GM18511 (cell line): Measurements from ENCODE around the gene MYMK.

Experiments used
- ATAC-seq: cut with Tn5 transposase; IDR thresholded peaks from one replicate; pipeline ENCODE4 v1.9.1; 2021; ENCODE audit warnings: mild to moderate bottlenecking, moderate library complexity; ENCODE audit not compliant: unreplicated experiment

MYMK gene

GRCh38 chr9:133520121-133520835 lies 4.5 kb downstream of the MYMK start:
- ATAC-seq, result no peak

GRCh38 chr9:133519693-133520092 lies 5.1 kb downstream of the MYMK start:
- ATAC-seq, result no peak

DNA sequence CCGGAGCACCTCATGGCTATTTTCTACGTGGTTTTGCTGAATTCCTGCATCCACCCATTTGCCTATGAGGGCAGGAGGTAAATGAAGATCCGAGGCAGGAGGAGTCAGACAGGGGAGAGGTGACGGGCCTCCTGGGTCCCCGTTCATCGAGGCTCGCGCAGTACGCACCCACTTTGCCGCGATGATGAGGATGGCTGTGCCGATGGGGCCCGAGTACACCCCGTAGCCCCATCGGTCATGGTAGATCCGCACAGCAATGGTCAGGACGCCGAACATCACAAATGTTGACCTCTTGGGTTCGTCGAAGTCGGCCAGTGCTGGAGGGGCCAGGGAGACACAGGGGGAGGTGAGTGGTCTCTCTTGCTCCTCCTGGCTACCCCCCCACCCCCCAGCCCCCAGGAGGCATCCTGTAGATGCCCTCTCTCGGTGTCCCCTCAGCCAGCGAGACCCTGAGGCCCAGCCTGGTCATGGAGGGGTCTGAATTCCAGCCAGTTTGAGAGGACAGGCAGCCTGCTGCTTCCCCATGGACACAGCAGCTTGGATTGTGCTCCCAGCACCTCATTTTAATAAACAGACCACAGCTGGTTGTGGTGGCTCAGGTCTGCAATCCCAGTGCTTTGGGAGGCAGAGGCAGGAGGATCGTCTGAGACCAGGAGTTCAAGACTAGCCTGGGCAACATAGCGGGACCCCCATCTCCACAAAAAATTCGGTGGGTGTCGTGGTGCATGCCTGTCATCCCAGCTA lies 5.9 kb downstream of the MYMK start:
- no peak for ATAC-seq

GRCh38 chr9:133518200-133518599 lies 6.6 kb downstream of the MYMK start:
- no peak for ATAC-seq

DNA sequence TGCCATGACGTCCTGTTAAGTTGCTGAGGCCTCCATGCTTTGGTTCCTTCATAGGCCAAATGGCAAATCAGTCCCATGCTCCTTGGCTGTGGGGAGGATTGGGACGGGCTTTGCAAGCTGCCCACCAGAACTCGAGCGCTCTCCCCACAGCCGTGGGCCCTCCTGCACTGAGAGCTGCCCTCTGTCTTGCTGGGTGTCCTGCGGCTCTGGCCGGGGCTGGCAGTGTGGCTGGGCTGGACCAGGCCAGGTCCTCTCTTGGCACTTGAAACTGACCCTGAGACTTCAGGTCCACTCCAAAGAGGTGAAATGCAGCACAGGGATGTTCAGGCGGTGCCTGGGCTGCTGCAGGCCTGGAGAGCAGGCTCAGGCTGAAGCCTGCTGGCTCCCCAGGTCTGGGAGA lies 7.0 kb downstream of the MYMK start:
- ATAC-seq, result no peak

DNA sequence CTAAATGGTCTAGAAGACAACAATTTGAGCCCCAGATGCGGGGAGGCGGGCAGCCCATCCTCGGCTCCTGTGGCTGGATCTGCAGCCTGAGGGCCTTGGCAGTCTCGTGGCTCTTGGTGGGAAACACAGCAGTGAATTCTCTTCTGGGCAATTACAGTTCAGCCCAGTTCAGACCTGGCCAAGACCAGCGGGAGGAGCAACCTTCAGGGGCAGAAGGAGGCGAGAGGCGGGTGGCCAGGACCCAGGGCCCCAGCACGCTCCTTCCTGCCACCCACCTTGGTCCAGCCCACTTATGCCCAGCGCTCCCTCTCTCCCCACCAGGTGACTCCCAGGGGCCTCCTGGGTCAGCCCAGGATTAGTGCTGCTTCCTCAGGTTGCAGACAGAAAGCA lies 7.8 kb downstream of the MYMK start:
- no peak for ATAC-seq

DNA sequence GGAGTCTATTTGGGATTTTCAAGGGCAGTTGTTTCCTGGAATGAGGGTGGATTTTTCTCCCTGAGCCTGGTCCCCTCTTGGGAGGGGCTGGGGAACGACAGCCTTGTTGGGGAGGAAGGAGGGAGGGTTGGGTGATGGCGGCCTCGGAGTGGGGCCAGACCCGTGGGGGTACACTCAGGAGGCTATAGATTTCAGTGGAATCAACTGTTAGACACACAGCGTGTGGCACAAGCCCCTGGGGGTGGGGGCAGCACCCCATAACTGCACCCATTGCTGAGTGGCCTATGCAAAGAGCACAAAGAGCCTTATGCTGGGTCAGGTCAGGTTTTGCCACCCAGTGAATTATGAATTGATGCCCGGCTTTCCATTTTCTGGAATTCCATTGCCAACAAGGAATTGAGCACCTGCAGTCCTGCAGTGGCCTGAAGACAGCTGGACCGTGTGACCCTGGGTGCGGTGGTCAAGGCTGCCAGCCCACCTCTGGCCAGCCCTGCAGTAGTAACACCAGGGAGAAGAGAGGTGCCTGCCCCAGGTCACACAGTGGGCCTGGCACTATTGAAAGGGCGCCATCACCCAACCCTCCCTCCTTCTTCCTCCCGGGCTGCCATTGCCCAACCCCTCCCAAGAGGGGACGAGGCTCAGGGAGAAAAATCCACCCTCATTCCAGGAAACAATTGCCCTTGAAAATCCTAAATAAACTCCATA lies 8.4 kb downstream of the MYMK start:
- ATAC-seq, result no peak

DNA sequence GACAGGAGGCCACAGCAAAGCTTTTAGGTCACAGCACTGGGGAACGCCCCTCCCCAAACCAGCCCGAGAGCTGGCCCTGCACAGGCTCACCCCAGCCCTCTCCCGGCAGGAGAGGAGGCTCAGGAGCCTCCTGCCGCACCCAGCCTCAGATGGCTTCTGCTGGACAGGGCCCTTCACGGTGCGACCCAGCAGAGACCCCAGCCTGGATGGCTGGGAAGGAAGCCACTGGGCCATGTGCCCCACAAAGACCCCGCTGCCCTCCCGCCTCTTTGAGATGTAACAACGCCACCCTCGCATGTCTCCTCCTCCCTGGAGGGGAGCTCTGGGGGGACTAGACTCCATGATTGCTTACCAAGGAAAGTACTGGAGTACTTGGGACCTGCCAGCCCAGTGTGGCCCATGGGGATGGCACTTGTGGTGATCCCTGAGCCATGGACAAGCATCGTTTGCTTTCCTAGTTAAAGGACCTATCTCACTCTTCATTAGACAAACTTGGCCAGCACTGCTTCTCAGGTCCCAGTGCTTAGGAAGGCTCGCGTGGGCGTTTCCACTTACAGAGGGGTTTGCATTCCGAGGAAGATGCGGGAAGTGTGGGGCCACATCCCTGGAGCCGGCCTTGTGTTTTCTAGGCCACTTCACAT lies 9.0 kb downstream of the MYMK start:
- ATAC-seq, result no peak

GRCh38 chr9:133515240-133515610 lies 9.5 kb downstream of the MYMK start:
- ATAC-seq, result no peak

DNA sequence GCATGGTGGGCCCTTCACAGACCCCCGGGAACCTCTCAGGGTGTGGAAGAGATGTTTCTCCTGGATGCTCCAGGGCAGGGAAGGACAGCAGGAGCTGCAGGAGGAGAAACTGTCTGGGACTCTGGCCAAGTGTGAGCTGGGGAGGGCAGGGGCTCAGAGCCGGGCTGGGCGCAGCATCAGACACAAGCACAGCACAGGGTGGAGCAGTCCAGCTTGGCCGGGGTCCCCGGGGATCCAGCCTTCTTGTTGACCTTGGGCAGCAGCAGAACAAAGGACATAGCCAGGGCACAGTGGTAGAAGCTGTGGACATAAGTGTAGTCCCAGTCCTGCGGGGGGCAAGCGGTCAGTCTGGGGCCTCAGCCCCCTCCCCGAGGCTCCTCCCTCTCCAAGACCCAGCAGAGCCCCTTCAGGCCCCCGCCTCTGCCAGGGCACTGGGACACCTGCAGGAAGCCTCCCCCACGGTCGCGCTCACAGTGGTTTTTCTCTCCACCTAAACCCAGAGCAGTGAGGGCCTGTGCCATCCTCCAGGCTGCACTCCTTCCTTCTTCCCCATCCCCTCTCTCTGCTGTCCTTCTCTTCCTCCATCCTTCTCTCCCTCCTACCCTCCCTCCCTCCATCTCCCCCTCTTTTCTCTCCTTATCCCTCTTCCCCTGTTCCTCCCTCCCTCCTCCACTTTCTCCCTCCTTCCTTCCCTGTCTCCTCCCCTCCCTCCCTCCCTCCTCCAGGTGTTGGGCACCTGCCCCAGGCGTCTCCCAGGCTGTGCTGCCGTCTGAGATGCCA lies 10.1 kb downstream of the MYMK start:
- no peak for ATAC-seq

DNA sequence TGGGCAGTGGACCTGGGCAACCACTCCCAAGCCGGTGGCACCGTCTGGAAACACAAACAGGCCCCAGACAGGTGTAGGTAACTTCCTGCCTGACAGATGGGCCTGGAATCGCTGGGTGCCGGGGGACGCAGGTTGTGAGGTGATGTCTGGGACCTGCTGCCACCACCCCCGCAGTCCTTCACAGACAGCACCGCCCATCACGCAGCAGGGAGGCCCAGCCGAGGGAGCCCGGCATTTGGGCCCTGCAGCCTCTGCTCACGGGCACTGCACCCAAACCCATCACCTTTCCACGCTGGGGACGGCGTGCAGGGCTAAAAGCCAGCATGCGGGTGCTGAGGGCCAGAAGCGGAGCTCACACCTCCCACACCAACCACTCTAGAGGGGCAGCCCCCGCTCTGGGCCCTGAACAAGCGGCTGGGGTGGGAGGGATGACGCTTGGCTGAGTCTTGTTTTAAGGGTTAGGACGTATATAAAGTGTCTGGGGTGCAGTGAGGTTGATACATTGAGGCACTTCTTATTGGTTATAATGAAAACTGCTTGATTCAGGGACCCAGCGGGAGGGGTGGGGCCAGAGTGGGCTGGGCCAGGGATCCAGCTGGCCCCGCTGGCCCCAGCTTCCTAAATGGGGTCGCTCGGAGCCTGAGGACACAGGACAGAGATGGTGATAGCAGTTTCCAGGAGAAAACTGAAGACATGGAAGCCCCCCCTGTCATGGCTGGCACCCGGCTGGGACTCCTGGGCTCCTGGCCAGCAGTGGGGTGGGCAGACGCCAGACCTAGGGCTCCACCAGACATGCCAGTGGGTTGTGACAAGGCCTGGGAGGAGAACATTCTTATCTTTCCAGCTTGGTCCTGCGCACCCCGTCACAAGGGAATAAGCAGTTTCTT lies 11.3 kb downstream of the MYMK start:
- no peak for ATAC-seq

GRCh38 chr9:133512253-133513213 lies 12.2 kb downstream of the MYMK start:
- no peak for ATAC-seq

- ATAC-seq, result no peak
Observed at GRCh38 chr9:133511607-133512006, 13.2 kb downstream of the MYMK start.

- ATAC-seq, result no peak
Observed at GRCh38 chr9:133510926-133511505, 13.7 kb downstream of the MYMK start.

GRCh38 chr9:133509179-133510083 lies 15.3 kb downstream of the MYMK start:
- ATAC-seq, result no peak

DNA sequence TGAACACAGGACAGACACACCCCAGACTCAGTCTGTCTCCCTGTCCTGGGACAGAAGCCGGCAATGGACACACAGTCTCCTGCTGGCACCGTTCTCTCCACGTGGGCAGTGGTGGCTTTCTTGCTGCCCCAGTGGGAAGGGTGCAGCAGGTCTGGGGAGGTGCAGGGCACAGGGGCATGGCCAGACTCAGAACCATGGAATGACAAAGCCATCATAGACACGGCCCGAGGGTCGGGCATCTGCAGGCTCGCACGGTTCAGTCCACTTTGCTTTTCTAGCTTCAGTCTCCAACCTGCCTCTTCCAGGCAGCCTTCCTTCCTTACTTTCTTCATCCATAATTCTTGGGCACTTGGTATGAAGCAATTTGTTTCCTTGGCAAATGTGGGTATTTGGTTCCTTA lies 16.7 kb downstream of the MYMK start:
- no peak for ATAC-seq

GRCh38 chr9:133507246-133507965 lies 17.4 kb downstream of the MYMK start:
- ATAC-seq, result no peak
